ENCODE measurements around the gene PKD1. TPM values are rescaled to one million over a fixed set of nuclear protein-coding genes. Genes with fewer than 3 reads are reported as not detected.

The PKD1 gene
- total and polyA plus RNA-seq, 2 of the 13 experiments (the other 11 are each of a cell fraction or from before 2014, with no cell fraction given) = 22.1 to 23.0 TPM

- TF ChIP-seq TRAFD1 (CRISPR knock-in tag; IDR thresholded peaks at IDR 0.05; ENCODE audit: borderline replicate concordance) (no peak), ELF3 (CRISPR knock-in tag; IDR thresholded peaks at IDR 0.05) (peak; percentile 77), ZNF44 (CRISPR knock-in tag; IDR thresholded peaks at IDR 0.05) (no peak; the same call in 1 of the 2 replicates), ZNF550 (CRISPR knock-in tag; IDR thresholded peaks at IDR 0.05; ENCODE audit: borderline replicate concordance) (no peak; the same call in 1 of the 2 replicates), ZNF800 (CRISPR knock-in tag; IDR thresholded peaks at IDR 0.05) (peak; percentile 57; the same call in 1 of the 2 replicates), NFKB2 (CRISPR knock-in tag; IDR thresholded peaks at IDR 0.05; ENCODE audit: borderline replicate concordance) (peak; percentile 19; the same call in 1 of the 2 replicates), ZNF781 (CRISPR knock-in tag; IDR thresholded peaks at IDR 0.05; ENCODE audit: borderline replicate concordance, not compliant biosample characterization) (peak; percentile 73), ZNF430 (CRISPR knock-in tag; IDR thresholded peaks at IDR 0.05) (peak; percentile 85), ATF2 (CRISPR knock-in tag; IDR thresholded peaks at IDR 0.05) (no peak), CENPX (CRISPR knock-in tag; IDR thresholded peaks at IDR 0.05) (no peak), MIER2 (CRISPR knock-in tag; IDR thresholded peaks at IDR 0.05) (no peak), DNMT1 (CRISPR knock-in tag; IDR thresholded peaks at IDR 0.05) (no peak), FLYWCH1 (CRISPR knock-in tag; IDR thresholded peaks at IDR 0.05) (no peak), MTA3 (CRISPR knock-in tag; IDR thresholded peaks at IDR 0.05) (no peak), DR1 (CRISPR knock-in tag; IDR thresholded peaks at IDR 0.05) (peak; percentile 70; the same call in 1 of the 2 replicates), HNF1B (CRISPR knock-in tag; IDR thresholded peaks at IDR 0.05) (peak; percentile 46), SNAPC5 (CRISPR knock-in tag; IDR thresholded peaks at IDR 0.05; ENCODE audit: borderline replicate concordance) (peak; percentile 72; the same call in 1 of the 2 replicates), RELA (CRISPR knock-in tag; IDR thresholded peaks at IDR 0.05) (no peak; the same call in 1 of the 2 replicates), ZSCAN29 (CRISPR knock-in tag; conservative IDR thresholded peaks at IDR 0.05) (peak; percentile 86; the same call in 1 of the 2 replicates), RBFOX2 (IDR thresholded peaks at IDR 0.05; ENCODE audit: low read depth, low read length) (peak; percentile 85), ZNF547 (CRISPR knock-in tag; IDR thresholded peaks at IDR 0.05) (peak; percentile 90; the same call in 1 of the 2 replicates), TOE1 (CRISPR knock-in tag; IDR thresholded peaks at IDR 0.05) (no peak), ZNF569 (CRISPR knock-in tag; IDR thresholded peaks at IDR 0.05; ENCODE audit: borderline replicate concordance) (0 out of 2 replicates have a peak, but pooled peaks have one; percentile 39)
Measured at GRCh38 chr16:2047330-2048115, 88.2 kb downstream of the PKD1 start, which contains the start of the genes NTHL1 and TSC2 (continued).
